Activated naive CD4-positive, alpha-beta T cell treated with anti-CD3 and anti-CD28 coated beads, Interleukin-2, amount 10 ng/mL, durations not matched to agents 5 hours and 36 hours (primary cell): Measurements from ENCODE around the gene TAS2R19. TPM values are rescaled to one million over a fixed set of nuclear protein-coding genes. Genes with fewer than 3 reads are reported as not detected.

Experiments
- total RNA-seq, 2 experiments: library from RNA; stranded (reverse); gene quantifications; one replicate each; pipeline ENCODE4 v1.2.3, GENCODE V29; 2021

Gene TAS2R19
- total RNA-seq = 1 to 10 TPM; 2.2 to 2.5 TPM

GRCh38 chr12:11022520-11022919 is at the start of gene TAS2R19:
Gene TAS2R19, minus strand, starts transcription at chr12:11022620. Its CDS starts 49 bp downstream, at chr12:11022571.

GRCh38 chr12:11062194-11062593 is 39.8 kb upstream of the TAS2R19 start, which contains the start of gene TAS2R46:
Gene TAS2R46, minus strand, starts transcription at chr12:11062294. Its CDS starts 0 bp downstream, at chr12:11062294.

GRCh38 chr12:11031307-11031706 is 8.9 kb upstream of the TAS2R19 start, which contains the start of gene TAS2R31:
Gene TAS2R31, minus strand, starts transcription at chr12:11031407. Its CDS starts 72 bp downstream, at chr12:11031335.

GRCh38 chr12:10998204-10998603 is 24.2 kb downstream of the TAS2R19 start, which contains the start of gene TAS2R20:
Gene TAS2R20, minus strand, starts transcription at chr12:10998304. Its CDS starts 429 bp downstream, at chr12:10997875.

GRCh38 chr12:10986812-10987211 is 35.6 kb downstream of the TAS2R19 start, which contains the start of gene TAS2R50:
Gene TAS2R50, minus strand, starts transcription at chr12:10986912. Its CDS starts 52 bp downstream, at chr12:10986860.

Other genes with a start within 250 kb of the TAS2R19 start
- gene TAS2R7, start 220.0 kb downstream of the TAS2R19 start, total RNA-seq = not detected
- not detected for gene TAS2R8, start 215.3 kb downstream of the TAS2R19 start, total RNA-seq
- gene TAS2R9, start 212.5 kb downstream of the TAS2R19 start, total RNA-seq = not detected
- gene TAS2R10, start 196.3 kb downstream of the TAS2R19 start, total RNA-seq = under 1 TPM; 0.25 to 0.36 TPM
- 1 to 10 TPM; 1.5 to 1.8 TPM for gene PRR4, start 173.1 kb downstream of the TAS2R19 start, total RNA-seq
- 10 to 100 TPM; 11.3 to 11.5 TPM for gene PRH1, start 138.4 kb downstream of the TAS2R19 start, total RNA-seq
- gene TAS2R13, start 113.1 kb downstream of the TAS2R19 start, total RNA-seq = 1 to 10 TPM in 1 of 2 experiments, under 1 TPM in 1; 0.48 to 1.0 TPM
- gene PRH2, start 93.4 kb downstream of the TAS2R19 start, total RNA-seq = not detected
- gene TAS2R14, start 83.4 kb downstream of the TAS2R19 start, total RNA-seq = 1 to 10 TPM; 1.6 TPM
- 1 to 10 TPM in 1 of 2 experiments, under 1 TPM in 1; 0.55 to 1.2 TPM for gene TAS2R50, start 35.7 kb downstream of the TAS2R19 start, total RNA-seq
- 1 to 10 TPM in 1 of 2 experiments, under 1 TPM in 1; 0.86 to 1.4 TPM for gene TAS2R20, start 24.3 kb downstream of the TAS2R19 start, total RNA-seq
- gene TAS2R31, start 8.8 kb upstream of the TAS2R19 start, total RNA-seq = 1 to 10 TPM; 2.4 to 3.4 TPM
- gene TAS2R46, start 39.7 kb upstream of the TAS2R19 start, total RNA-seq = 1 to 10 TPM in 1 of 2 experiments, under 1 TPM in 1; 0.94 to 1.2 TPM
- gene TAS2R43, start 69.7 kb upstream of the TAS2R19 start, total RNA-seq = under 1 TPM; 0.53 to 0.81 TPM
- gene TAS2R30, start 112.0 kb upstream of the TAS2R19 start, total RNA-seq = 1 to 10 TPM; 2.2 to 2.4 TPM
- gene SMIM10L1, start 148.6 kb upstream of the TAS2R19 start, total RNA-seq = 1 to 10 TPM; 8.8 to 8.9 TPM
- gene TAS2R42, start 164.3 kb upstream of the TAS2R19 start, total RNA-seq = not detected
- gene PRB3, start 247.1 kb upstream of the TAS2R19 start, total RNA-seq = not detected